Panc1 (cell line): ENCODE measurements around the gene ZNRF3. TPM values are rescaled to one million over a fixed set of nuclear protein-coding genes. Genes with fewer than 3 reads are reported as not detected.

ENCODE experiments used
- ATAC-seq: fragments of 200-7000 bp; cut with Tn5 transposase; 2 replicates; pipeline ENCODE4 v1.9.1; 2020; ENCODE audit warnings: mild to moderate bottlenecking, moderate library complexity
- BruUV-seq: library from RNA; stranded (reverse); fragments of 400-500 nt; replicated peaks from 2 replicates; lab custom pipeline; 2021; lab: Mats Ljungman, UMichigan
- CTCF ChIA-PET: fragments of 300-600 bp; sonication (Branson Sonifier 250); formaldehyde crosslinking; loops from one replicate; lab custom pipeline; 2022; ENCODE audit warnings: antibody characterized with exemption; lab: Charles Lee
- POLR2A ChIA-PET: fragments of 300-600 bp; sonication (Branson Sonifier 250); formaldehyde crosslinking; loops from one replicate; lab custom pipeline; 2022; ENCODE audit warnings: antibody characterized with exemption; lab: Charles Lee
- DNase-seq: peaks from one replicate; pipeline ENCODE4 v3.0.0-alpha.2; 2010; ENCODE audit warnings: low read depth, low spot score
- H3K27ac ChIP-seq: 2 replicates; pipeline ENCODE4 v1.5.1; 2011; ENCODE audit warnings: mild to moderate bottlenecking, low read length, inconsistent platforms
- H3K27me3 ChIP-seq: fragments of 200-500 bp; sonication (Bioruptor generic); 2 replicates; pipeline ENCODE4 v1.6.0; 2014; ENCODE audit warnings: low read length, inconsistent platforms; ENCODE audit not compliant: control insufficient read depth, insufficient read depth
- H3K36me3 ChIP-seq: fragments of 200-500 bp; sonication (Bioruptor generic); 2 replicates; pipeline ENCODE4 v1.5.1; 2014; ENCODE audit warnings: inconsistent platforms, mild to moderate bottlenecking, low read length, moderate library complexity; ENCODE audit not compliant: control insufficient read depth, insufficient read depth
- H3K4me1 ChIP-seq: 2 replicates; pipeline ENCODE4 v1.5.1; 2011; ENCODE audit warnings: inconsistent platforms, mild to moderate bottlenecking, low read length, moderate library complexity; ENCODE audit not compliant: control insufficient read depth, insufficient read depth
- H3K4me3 ChIP-seq, 2 experiments: 2 replicates each; pipeline ENCODE4 v1.5.1; 2011 to 2012; ENCODE audit warnings: low read depth in 2 of 2, low read length in 2 of 2, mild to moderate bottlenecking in 2 of 2, inconsistent platforms in 1 of 2, moderate library complexity in 1 of 2
- H3K9me3 ChIP-seq: fragments of 200-500 bp; sonication (Bioruptor generic); 2 replicates; pipeline ENCODE4 v1.5.1; 2014; ENCODE audit warnings: low read depth, mild to moderate bottlenecking, inconsistent platforms, low read length, moderate library complexity; ENCODE audit not compliant: control insufficient read depth, insufficient read depth
- CTCF ChIP-seq: fragments of 450-650 bp; IDR thresholded peaks from 2 replicates; pipeline ENCODE4 v1.5.1; 2017; ENCODE audit warnings: mild to moderate bottlenecking
- POLR2AphosphoS5 ChIP-seq: IDR thresholded peaks from 2 replicates; pipeline ENCODE4 v1.6.1; 2012; ENCODE audit warnings: mild to moderate bottlenecking, low read depth, low read length, moderate library complexity
- REST ChIP-seq, 2 experiments: IDR thresholded peaks; 2 replicates each; pipeline ENCODE4 v1.6.1; 2011 to 2012; ENCODE audit warnings: low read depth in 2 of 2, control low read depth in 1 of 2, low read length in 1 of 2, mild to moderate bottlenecking in 1 of 2, moderate library complexity in 1 of 2; ENCODE audit not compliant: insufficient read depth in 1 of 2
- SIN3A ChIP-seq: IDR thresholded peaks from 2 replicates; pipeline ENCODE4 v1.6.1; 2012; ENCODE audit warnings: low read depth, mild to moderate bottlenecking, low read length, moderate library complexity, borderline replicate concordance; ENCODE audit not compliant: insufficient read depth
- TCF7L2 ChIP-seq: IDR thresholded peaks from 2 replicates; pipeline ENCODE4 v1.6.1; 2011; ENCODE audit warnings: mild to moderate bottlenecking, low read depth, low read length, inconsistent platforms
- in situ Hi-C: cut with HindIII; loops from 2 replicates; pipeline ENCODE4 v1.10.0; 2016; ENCODE audit warnings: low sequenced_read_pairs, low pct_unique_long_range_greater_than_20kb
- intact Hi-C: fragments of 100-400 bp; cut with micrococcal nuclease; formaldehyde crosslinking; loops from one replicate; pipeline ENCODE4 v1.10.0; 2022; ENCODE audit not compliant: unreplicated experiment
- total RNA-seq: library from RNA; stranded (reverse); gene quantifications from one replicate; pipeline ENCODE4 v1.2.1, GENCODE V29; 2021; ENCODE audit not compliant: unreplicated experiment

The ZNRF3 gene
- total RNA-seq, 1 experiment from 2014 or later: 7.3 TPM

- peak; percentile 89 for ATAC-seq
- intact Hi-C loops (loop anchor here (5.0 to 10.0 kb wide), 2 partner anchors 183 to 204 kb away; no protein-coding TSS in a partner anchor), in situ Hi-C loops (no loop called here)
- H3K27ac ChIP-seq: no peak overlapping the region
- ChIA-PET POLR2A (interaction anchor here (0.6 kb wide), 1 partner anchor 33 kb away, joined by 5 read pairs; no protein-coding TSS in a partner anchor), CTCF (interaction anchor here (0.5 to 1.6 kb wide), 5 partner anchors 13 to 614 kb away, joined by 3 to 14 read pairs (median 7); no protein-coding TSS in a partner anchor)
- H3K36me3 ChIP-seq: no peaks in the 10 kb centered on the region
- BruUV-seq: no TSS peak
- no peaks in the 10 kb centered on the region for H3K27me3 ChIP-seq
- no peaks in the 10 kb centered on the region for H3K4me1 ChIP-seq
- TF ChIP-seq CTCF (peak; percentile 88), REST (IDR thresholded peaks at IDR 0.05; ENCODE audit: insufficient read depth in 1 of 2, low read depth in 2 of 2, low read length in 1 of 2) (no peak)
- H3K9me3 ChIP-seq: no peaks in the 10 kb centered on the region
- no peak overlapping the region for H3K4me3 ChIP-seq
- peak; percentile 67 for DNase-seq
Observed at GRCh38 chr22:29040385-29041275, 157.3 kb downstream of the ZNRF3 start.

DNA sequence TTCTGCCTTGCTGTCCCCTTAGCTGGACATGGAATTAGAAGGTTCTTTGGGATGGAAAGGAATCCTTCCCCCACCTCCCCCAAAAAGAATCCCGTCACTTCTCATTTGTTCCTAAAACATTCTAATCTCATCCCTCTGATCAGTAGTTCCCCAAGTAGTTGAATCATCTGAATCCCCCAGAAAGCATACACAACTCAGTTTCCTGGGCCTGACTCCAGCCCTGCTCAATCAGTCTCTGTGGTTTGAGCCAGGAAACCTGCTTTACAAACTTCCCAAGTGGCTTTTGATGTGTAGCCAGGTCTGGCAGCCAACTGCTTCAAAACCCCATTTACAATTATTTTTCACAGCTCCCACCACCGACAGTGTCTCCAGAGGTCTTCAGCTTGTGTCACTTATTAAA is 158.0 kb downstream of the ZNRF3 start:
- TF ChIP-seq CTCF: no peak
- no peak for TF ChIP-seq SIN3A
- no peak for TF ChIP-seq POLR2AphosphoS5
- TF ChIP-seq REST (IDR thresholded peaks at IDR 0.05; ENCODE audit: insufficient read depth in 1 of 2, low read depth in 2 of 2, low read length in 1 of 2): no peak
- TF ChIP-seq TCF7L2: no peak
- in situ Hi-C loops: no loop called here
- H3K27ac ChIP-seq: no peak overlapping the region

More for the DNA sequence above, 158.0 kb downstream of the ZNRF3 start:
- Histone ChIP-seq H3K27me3 (no peaks in the 10 kb centered on the region), H3K4me1 (no peaks in the 10 kb centered on the region), H3K4me3 (no peak overlapping the region), H3K9me3 (no peaks in the 10 kb centered on the region), H3K36me3 (no peaks in the 10 kb centered on the region)
- ChIA-PET CTCF (no interaction called here), POLR2A (interaction anchor here (0.6 kb wide), 1 partner anchor 34 kb away, joined by 5 read pairs; no protein-coding TSS in a partner anchor)
- DNase-seq: no peak
- no TSS peak for BruUV-seq
- intact Hi-C loops: loop anchor here (5.0 to 10.0 kb wide), 2 partner anchors 184 to 203 kb away; no protein-coding TSS in a partner anchor
- ATAC-seq: no peak
